ENCODE results near the gene MYL7.

Gene MYL7

GRCh38 chr7:44154703-44155102, 13.6 kb upstream of the MYL7 start:
- TF ChIP-seq ISL1 (CRISPR knock-in tag; IDR thresholded peaks at IDR 0.05) (no peak), ESRRG (CRISPR knock-in tag; IDR thresholded peaks at IDR 0.05) (no peak), ZNF70 (CRISPR knock-in tag; IDR thresholded peaks at IDR 0.05) (no peak), BACH2 (CRISPR knock-in tag; IDR thresholded peaks at IDR 0.05; ENCODE audit: borderline replicate concordance) (no peak), GLIS3 (CRISPR knock-in tag; IDR thresholded peaks at IDR 0.05) (no peak), ZNF8 (CRISPR knock-in tag; IDR thresholded peaks at IDR 0.05) (no peak), CSRNP3 (CRISPR knock-in tag; IDR thresholded peaks at IDR 0.05) (no peak), TCF4 (CRISPR knock-in tag; IDR thresholded peaks at IDR 0.05; ENCODE audit: borderline replicate concordance) (no peak), CREB5 (CRISPR knock-in tag; IDR thresholded peaks at IDR 0.05; ENCODE audit: low read depth) (no peak), POU6F1 (CRISPR knock-in tag; IDR thresholded peaks at IDR 0.05; ENCODE audit: borderline replicate concordance, low read depth) (no peak), SNAI2 (CRISPR knock-in tag; IDR thresholded peaks at IDR 0.05) (no peak), PPARA (CRISPR knock-in tag; IDR thresholded peaks at IDR 0.05; ENCODE audit: borderline replicate concordance) (no peak), ARNTL (CRISPR knock-in tag; IDR thresholded peaks at IDR 0.05; ENCODE audit: borderline replicate concordance, low read depth) (no peak), ZC3H10 (CRISPR knock-in tag; IDR thresholded peaks at IDR 0.05) (no peak), ZFP3 (CRISPR knock-in tag; IDR thresholded peaks at IDR 0.05) (no peak)
- no peak for ATAC-seq

- ATAC-seq = no peak
- no peak for TF ChIP-seq RARB (CRISPR knock-in tag; IDR thresholded peaks at IDR 0.05)
- no peak for TF ChIP-seq ZNF70 (CRISPR knock-in tag; IDR thresholded peaks at IDR 0.05)
- no peak for TF ChIP-seq SNAI2 (CRISPR knock-in tag; IDR thresholded peaks at IDR 0.05)
- TF ChIP-seq ESRRG (CRISPR knock-in tag; IDR thresholded peaks at IDR 0.05) = no peak
- no peak for TF ChIP-seq POU6F1 (CRISPR knock-in tag; IDR thresholded peaks at IDR 0.05; ENCODE audit: borderline replicate concordance, low read depth)
- TF ChIP-seq CSRNP3 (CRISPR knock-in tag; IDR thresholded peaks at IDR 0.05) = no peak
- no peak for TF ChIP-seq ZNF565 (CRISPR knock-in tag; conservative IDR thresholded peaks at IDR 0.05; ENCODE audit: low read depth)
- TF ChIP-seq ZFP3 (CRISPR knock-in tag; IDR thresholded peaks at IDR 0.05) = no peak
- TF ChIP-seq PATZ1 (CRISPR knock-in tag; IDR thresholded peaks at IDR 0.05; ENCODE audit: borderline replicate concordance) = no peak
- TF ChIP-seq OSR1 (CRISPR knock-in tag; IDR thresholded peaks at IDR 0.05) = no peak
- no peak for TF ChIP-seq BACH2 (CRISPR knock-in tag; IDR thresholded peaks at IDR 0.05; ENCODE audit: borderline replicate concordance)
- TF ChIP-seq ISL1 (CRISPR knock-in tag; IDR thresholded peaks at IDR 0.05) = no peak
- TF ChIP-seq CSDC2 (CRISPR knock-in tag; IDR thresholded peaks at IDR 0.05) = no peak
- no peak for TF ChIP-seq TOX (CRISPR knock-in tag; IDR thresholded peaks at IDR 0.05; ENCODE audit: borderline replicate concordance)
Observed at GRCh38 chr7:44153948-44154335, 12.8 kb upstream of the MYL7 start.

Data from SK-N-SH treated with all-trans-retinoic acid at 6 μM for 48 hours (cell line).